ENCODE measurements around the gene UBE2D3. TPM values are rescaled to one million over a fixed set of nuclear protein-coding genes. Genes with fewer than 3 reads are reported as not detected.

Gene UBE2D3
- total RNA-seq, 1 experiment from 2014 or later = 191 TPM

GRCh38 chr4:102807345-102807744, 20.0 kb downstream of the UBE2D3 start:
- Histone ChIP-seq H3K27me3 (ENCODE audit: control insufficient read depth, insufficient read depth, low read length) (no peaks in the 10 kb centered on the region), H3K4me3 (ENCODE audit: low read depth in 2 of 2, low read length in 2 of 2) (no peak overlapping the region), H3K27ac (ENCODE audit: low read length) (no peak overlapping the region), H3K4me1 (ENCODE audit: control insufficient read depth, insufficient read depth, low read length) (peaks cover 3% of the 10 kb centered on the region; the same call in 1 of the 2 replicates), H3K9me3 (ENCODE audit: control insufficient read depth, insufficient read depth, low read depth, low read length) (no peaks in the 10 kb centered on the region), H3K36me3 (ENCODE audit: control insufficient read depth, insufficient read depth, low read length) (peaks cover 28% of the 10 kb centered on the region)
- BruUV-seq (replicated peaks) = no TSS peak
- DNase-seq (ENCODE audit: low read depth, low spot score) (no peak), ATAC-seq (no peak)
- TF ChIP-seq, protein P1, sequence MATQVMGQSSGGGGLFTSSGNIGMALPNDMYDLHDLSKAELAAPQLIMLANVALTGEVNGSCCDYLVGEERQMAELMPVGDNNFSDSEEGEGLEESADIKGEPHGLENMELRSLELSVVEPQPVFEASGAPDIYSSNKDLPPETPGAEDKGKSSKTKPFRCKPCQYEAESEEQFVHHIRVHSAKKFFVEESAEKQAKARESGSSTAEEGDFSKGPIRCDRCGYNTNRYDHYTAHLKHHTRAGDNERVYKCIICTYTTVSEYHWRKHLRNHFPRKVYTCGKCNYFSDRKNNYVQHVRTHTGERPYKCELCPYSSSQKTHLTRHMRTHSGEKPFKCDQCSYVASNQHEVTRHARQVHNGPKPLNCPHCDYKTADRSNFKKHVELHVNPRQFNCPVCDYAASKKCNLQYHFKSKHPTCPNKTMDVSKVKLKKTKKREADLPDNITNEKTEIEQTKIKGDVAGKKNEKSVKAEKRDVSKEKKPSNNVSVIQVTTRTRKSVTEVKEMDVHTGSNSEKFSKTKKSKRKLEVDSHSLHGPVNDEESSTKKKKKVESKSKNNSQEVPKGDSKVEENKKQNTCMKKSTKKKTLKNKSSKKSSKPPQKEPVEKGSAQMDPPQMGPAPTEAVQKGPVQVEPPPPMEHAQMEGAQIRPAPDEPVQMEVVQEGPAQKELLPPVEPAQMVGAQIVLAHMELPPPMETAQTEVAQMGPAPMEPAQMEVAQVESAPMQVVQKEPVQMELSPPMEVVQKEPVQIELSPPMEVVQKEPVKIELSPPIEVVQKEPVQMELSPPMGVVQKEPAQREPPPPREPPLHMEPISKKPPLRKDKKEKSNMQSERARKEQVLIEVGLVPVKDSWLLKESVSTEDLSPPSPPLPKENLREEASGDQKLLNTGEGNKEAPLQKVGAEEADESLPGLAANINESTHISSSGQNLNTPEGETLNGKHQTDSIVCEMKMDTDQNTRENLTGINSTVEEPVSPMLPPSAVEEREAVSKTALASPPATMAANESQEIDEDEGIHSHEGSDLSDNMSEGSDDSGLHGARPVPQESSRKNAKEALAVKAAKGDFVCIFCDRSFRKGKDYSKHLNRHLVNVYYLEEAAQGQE (IDR thresholded peaks at IDR 0.05; ENCODE audit: insufficient read depth in 1 of 2, low read depth in 2 of 2, low read length in 1 of 2) = no peak
- no peak for TF ChIP-seq SIN3A (IDR thresholded peaks at IDR 0.05; ENCODE audit: borderline replicate concordance, insufficient read depth, low read depth, low read length)
- intact Hi-C loops (cut with micrococcal nuclease; ENCODE audit: unreplicated experiment) = no loop called here
- in situ Hi-C loops (cut with HindIII; ENCODE audit: low pct_unique_long_range_greater_than_20kb, low sequenced_read_pairs) = no loop called here
- POLR2A ChIA-PET = interaction anchor here (0.6 kb wide), 1 partner anchor 29 kb away, joined by 5 read pairs; no protein-coding TSS in a partner anchor
- CTCF ChIA-PET = no interaction called here

DNA sequence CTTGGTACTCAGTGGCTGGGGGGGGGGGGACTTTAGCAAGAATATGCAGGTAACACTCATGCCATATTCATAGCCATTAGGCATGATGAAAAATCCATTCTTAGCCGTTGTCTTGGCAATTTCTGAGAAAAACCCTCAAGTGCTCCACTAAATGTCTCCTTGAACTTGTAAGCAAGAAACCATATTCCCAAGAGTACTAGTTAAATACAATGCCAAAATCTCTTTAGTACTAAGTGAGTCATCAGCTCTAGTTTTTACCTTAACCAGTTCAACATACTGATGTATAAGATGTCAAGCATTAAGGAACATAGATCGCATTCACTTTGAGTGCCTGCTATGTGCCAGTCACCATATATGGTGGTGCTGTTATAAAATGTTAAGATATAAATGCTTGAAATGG, 27.5 kb downstream of the UBE2D3 start:
- POLR2A ChIA-PET = no interaction called here
- H3K36me3 ChIP-seq (ENCODE audit: control insufficient read depth, insufficient read depth, low read length) = peaks cover 50% of the 10 kb centered on the region

More for the DNA sequence above, 27.5 kb downstream of the UBE2D3 start:
- Histone ChIP-seq H3K27ac (ENCODE audit: low read length) (no peak overlapping the region), H3K4me3 (ENCODE audit: low read depth in 2 of 2, low read length in 2 of 2) (no peak overlapping the region), H3K27me3 (ENCODE audit: control insufficient read depth, insufficient read depth, low read length) (no peaks in the 10 kb centered on the region), H3K4me1 (ENCODE audit: control insufficient read depth, insufficient read depth, low read length) (no peaks in the 10 kb centered on the region), H3K9me3 (ENCODE audit: control insufficient read depth, insufficient read depth, low read depth, low read length) (no peaks in the 10 kb centered on the region)
- CTCF ChIA-PET = no interaction called here
- in situ Hi-C loops (cut with HindIII; ENCODE audit: low pct_unique_long_range_greater_than_20kb, low sequenced_read_pairs) = no loop called here
- intact Hi-C loops (cut with micrococcal nuclease; ENCODE audit: unreplicated experiment) = loop anchor here (10.0 kb wide), 1 partner anchor 175 kb away; no protein-coding TSS in a partner anchor
- DNase-seq (ENCODE audit: low read depth, low spot score) (no peak), ATAC-seq (no peak)
- TF ChIP-seq, protein P1 (IDR thresholded peaks at IDR 0.05; ENCODE audit: insufficient read depth in 1 of 2, low read depth in 2 of 2, low read length in 1 of 2) = no peak
- no peak for TF ChIP-seq SIN3A (IDR thresholded peaks at IDR 0.05; ENCODE audit: borderline replicate concordance, insufficient read depth, low read depth, low read length)
- no peak for TF ChIP-seq TCF7L2 (IDR thresholded peaks at IDR 0.05; ENCODE audit: low read depth, low read length)
- no peak for TF ChIP-seq POLR2AphosphoS5 (IDR thresholded peaks at IDR 0.05; ENCODE audit: low read depth, low read length)
- no peak for TF ChIP-seq CTCF (IDR thresholded peaks at IDR 0.05)
- no TSS peak for BruUV-seq (replicated peaks)
